GM19193 (cell line): ENCODE data around the gene EXOG.

Experiments used
- POLR2A ChIP-seq: IDR thresholded peaks from 4 replicates; pipeline ENCODE4 v1.6.1; 2011; ENCODE audit not compliant: insufficient read depth, insufficient read length; ENCODE audit errors: extremely low read depth

Gene EXOG

DNA sequence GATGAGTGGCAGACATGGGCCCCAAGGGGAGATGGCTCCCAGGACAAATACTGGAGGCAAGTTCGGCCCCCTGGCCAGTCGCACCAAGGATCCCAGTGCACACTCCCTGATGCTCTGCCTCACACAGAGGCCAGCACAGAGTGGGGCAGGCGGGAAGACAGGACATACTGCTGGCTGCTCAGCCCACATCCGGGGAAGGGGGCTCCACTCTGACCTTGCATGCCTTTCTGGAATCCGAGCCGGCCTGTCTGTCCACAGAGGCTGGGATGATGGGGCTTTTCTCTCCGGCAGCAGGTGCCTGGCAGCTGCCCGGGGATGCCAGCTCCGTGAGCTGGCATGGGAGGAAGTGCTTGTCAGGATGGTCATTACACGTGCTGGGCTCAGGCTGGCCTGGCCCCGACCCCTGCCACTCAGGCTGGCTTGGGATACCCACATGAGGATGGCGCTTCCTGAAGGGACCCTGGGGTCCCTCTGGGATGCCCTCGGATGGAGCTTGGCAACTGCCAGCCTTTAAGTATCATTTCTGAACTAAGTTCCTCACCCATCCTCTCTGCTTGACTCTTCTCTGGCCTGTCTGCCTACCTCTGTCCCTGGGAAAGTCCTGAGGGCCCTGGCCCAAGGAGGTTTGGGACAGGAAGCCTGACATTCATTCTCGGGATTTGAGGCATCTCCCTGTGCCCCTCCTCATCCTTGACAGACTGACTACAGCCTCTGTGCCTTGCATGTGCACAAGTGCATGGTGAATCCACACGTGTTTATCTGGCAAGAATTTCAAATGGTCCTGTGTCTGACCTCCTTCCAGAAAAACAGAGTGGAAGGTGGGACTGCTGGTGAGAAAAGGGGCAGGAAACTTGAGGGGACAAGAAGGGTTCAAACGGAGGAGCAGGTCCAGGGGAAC, 46.5 kb downstream of the EXOG start:
- no peak for TF ChIP-seq POLR2A

DNA sequence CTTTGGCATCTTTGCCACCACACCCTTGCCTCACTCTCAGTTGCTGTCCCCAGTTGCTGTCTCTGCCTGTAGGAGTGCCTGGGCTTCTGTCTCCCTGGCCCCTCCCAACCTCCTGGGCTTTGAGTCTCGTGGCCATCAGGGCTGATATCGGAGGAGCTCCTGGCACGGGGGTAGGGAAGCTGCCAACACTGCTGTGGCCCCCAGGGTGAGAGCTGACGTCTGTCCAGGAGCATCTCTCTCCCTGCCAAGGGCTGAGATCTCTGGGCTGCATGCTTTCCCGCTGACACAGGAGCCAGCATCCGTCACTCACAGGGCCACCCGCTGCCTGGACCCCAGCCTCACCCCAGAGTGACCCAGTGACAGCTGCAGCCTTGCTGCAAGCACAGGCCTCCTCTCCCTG, 47.4 kb downstream of the EXOG start:
- TF ChIP-seq POLR2A, result no peak

DNA sequence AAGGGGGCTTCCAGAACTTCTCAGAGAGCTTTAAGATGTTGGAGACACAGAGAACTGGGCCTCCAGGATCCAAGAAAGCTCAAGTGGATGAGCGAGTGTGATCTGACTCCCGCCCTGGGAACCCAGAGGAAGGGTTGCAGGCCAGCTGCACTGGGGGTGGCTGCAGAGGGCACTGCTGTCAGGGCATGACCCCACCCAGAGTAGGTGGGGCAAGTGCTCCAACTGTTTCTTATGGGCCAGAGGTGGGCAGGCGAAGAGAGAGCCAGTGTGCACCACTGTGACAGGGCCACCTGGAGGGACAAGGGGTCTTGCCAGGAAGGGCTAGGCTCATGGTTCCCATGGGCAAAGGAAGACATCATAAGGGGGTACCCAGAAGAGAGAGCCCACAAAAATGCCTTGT, 48.8 kb downstream of the EXOG start:
- no peak for TF ChIP-seq POLR2A

DNA sequence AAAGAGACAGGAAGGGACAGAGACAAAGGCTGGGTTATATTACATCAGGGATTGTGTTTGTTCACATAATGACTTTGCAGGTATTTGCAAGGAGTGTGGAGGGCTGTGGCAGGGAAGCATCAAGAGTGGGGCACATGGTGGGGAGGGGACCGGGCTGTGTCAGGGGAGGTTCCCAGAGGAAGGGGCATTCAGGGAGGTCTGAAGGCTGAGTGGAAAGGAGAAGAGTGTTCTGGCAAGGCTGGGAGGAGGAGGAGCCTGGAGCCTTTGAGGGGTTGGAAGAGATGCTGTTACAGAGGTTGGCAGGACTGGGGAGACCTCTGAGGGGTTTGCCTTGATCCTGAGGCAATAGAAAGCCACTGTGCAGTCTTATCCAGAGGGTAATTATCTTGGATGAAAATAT, 49.4 kb downstream of the EXOG start:
- no peak for TF ChIP-seq POLR2A

GRCh38 chr3:38545983-38546382, 49.8 kb downstream of the EXOG start:
- no peak for TF ChIP-seq POLR2A

DNA sequence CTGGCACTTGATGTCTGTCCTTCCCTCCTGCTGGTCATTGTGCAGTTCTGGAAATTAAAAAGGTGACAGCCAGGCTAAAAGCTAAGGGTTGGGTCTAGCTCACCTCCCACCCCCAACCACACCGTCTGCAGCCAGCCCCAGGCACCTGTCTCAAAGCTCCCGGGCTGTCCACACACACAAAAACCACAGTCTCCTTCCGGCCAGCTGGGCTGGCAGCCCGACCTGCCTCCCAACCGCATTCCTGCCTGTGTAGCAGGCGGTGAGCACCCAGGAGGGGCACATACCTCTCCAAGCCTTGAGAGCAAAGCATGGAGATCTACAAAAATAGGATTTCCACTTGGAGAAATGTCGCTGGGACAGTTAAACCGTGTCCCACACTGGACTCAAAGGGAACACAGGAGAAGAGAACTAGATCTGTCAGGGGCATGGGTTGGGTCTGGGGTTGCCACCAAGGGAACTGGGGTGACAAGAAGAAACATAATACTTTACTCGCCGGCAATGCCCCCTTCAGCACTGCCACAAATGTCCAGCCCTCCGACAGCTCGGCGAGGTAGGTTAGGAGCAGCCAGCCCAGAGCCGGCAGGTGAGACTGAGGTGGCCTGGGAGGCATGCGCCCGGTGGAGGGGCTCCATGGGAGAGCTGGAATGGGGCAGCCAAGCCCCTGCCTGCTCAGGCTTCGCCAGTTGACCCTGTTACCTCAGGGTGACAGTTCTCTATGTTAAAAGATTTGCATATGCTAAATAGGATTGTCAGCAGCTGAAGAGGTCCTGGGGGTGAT, 52.2 kb downstream of the EXOG start:
- no peak for TF ChIP-seq POLR2A

DNA sequence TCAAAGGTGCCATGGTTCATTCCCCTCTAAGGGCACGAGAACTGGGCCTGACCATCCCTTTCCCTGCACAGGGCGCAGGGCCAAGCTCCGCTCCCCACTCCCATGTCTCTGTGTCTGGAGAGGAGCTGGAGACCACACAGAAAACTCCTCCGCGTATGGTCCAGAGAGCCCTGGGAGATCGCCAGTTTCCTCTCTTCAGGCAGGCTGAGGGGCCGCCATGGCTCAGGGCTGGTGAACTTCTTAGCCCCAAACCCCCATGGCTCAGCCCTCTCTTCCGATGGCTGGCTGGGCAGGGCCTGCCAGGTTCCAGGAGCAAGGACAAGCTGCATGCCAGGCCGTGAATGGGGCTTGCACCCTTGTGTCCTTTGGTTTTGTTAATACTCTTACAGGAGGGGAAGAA, 52.9 kb downstream of the EXOG start:
- TF ChIP-seq POLR2A, result no peak

GRCh38 chr3:38549486-38549885, 53.3 kb downstream of the EXOG start:
- no peak for TF ChIP-seq POLR2A

GRCh38 chr3:38549957-38550840, 54.1 kb downstream of the EXOG start:
- TF ChIP-seq POLR2A, result no peak

- no peak for TF ChIP-seq POLR2A
Measured at GRCh38 chr3:38551026-38551832, 55.1 kb downstream of the EXOG start.

GRCh38 chr3:38552364-38552763, 56.2 kb downstream of the EXOG start:
- no peak for TF ChIP-seq POLR2A

- TF ChIP-seq POLR2A, result no peak
Measured at GRCh38 chr3:38553071-38553470, 56.9 kb downstream of the EXOG start.

GRCh38 chr3:38554127-38554827, 58.1 kb downstream of the EXOG start:
- TF ChIP-seq POLR2A, result no peak
